GM12891 (cell line): ENCODE results near the gene GCK.

Experiments used
- PAX5 ChIP-seq: IDR thresholded peaks from 2 replicates; pipeline ENCODE4 v1.6.1; 2011; ENCODE audit warnings: low read length, moderate library complexity, mild to moderate bottlenecking; ENCODE audit not compliant: insufficient read depth, severe bottlenecking
- POLR2A ChIP-seq: IDR thresholded peaks from 2 replicates; pipeline ENCODE4 v1.6.1; 2011; ENCODE audit warnings: low read depth, low read length, control low read depth
- POLR2AphosphoS5 ChIP-seq: IDR thresholded peaks from 2 replicates; pipeline ENCODE4 v1.6.1; 2011; ENCODE audit warnings: low read depth, low read length, control low read depth
- POU2F2 ChIP-seq: IDR thresholded peaks from 2 replicates; pipeline ENCODE4 v1.6.1; 2011; ENCODE audit warnings: low read depth, mild to moderate bottlenecking, control low read depth, low read length, moderate library complexity
- SPI1 ChIP-seq: IDR thresholded peaks from 2 replicates; pipeline ENCODE4 v1.6.1; 2011; ENCODE audit warnings: low read depth, low read length, control low read depth
- TAF1 ChIP-seq: IDR thresholded peaks from 2 replicates; pipeline ENCODE4 v1.6.1; 2011; ENCODE audit warnings: low read depth, low read length, control low read depth

DNA sequence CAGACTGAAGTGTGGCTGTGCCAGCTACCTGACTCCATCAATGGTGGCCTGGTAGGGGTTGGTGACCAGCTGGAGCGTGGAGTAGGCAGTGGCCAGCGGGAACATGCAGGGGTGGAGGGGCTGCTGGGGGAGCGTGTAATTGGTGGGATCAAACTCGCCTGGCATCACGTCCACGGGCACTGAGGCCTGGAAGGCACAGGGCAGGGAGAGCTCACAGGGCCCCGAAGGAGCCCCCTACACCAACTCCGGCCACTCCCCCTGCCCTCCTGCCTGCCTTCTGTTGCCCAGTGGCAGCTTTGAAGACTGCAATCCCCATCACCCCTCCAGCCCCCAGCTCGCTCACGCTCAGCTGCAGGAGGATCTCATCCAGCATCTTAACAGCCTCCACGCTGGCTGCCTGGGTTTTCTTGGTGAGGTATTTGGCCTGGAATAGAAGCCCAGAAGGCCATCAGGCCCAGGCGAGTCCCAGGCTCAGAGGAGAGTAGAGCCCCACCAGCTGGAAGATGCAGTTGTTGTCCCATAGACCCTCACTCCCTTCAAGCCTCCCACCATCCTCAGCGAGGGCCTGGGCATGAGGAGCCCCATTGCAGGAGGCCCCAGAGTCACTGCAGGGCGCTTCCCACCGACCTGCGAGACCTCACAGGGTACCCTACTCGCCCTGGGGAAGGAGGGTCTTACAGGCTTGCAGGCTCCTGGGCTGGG is 73.0 kb downstream of the GCK start:
- TF ChIP-seq POLR2A = no peak
- TF ChIP-seq POLR2AphosphoS5 = no peak
- no peak for TF ChIP-seq TAF1
- TF ChIP-seq SPI1 = no peak
- TF ChIP-seq POU2F2 = no peak
- no peak for TF ChIP-seq PAX5
